Adipocyte (in vitro differentiated cells): ENCODE measurements around the gene OTOP3.
A peak's percentile ranks its signal among the peaks of the same experiment; 100 is the strongest.

Source experiments
- DNase-seq: peaks from one replicate; pipeline ENCODE4 v3.0.0-alpha.2; 2015; ENCODE audit warnings: low read depth
- H3K27me3 ChIP-seq: replicated peaks from 2 replicates; pipeline ENCODE4 v1.7.0; 2013; ENCODE audit warnings: mild to moderate bottlenecking, low read length, moderate library complexity; ENCODE audit not compliant: control insufficient read depth, insufficient read depth
- H3K36me3 ChIP-seq: 2 replicates; pipeline ENCODE4 v1.7.0; 2013; ENCODE audit warnings: low read length, mild to moderate bottlenecking, moderate library complexity; ENCODE audit not compliant: control insufficient read depth, insufficient read depth, severe bottlenecking
- H3K4me1 ChIP-seq: 2 replicates; pipeline ENCODE4 v1.7.0; 2013; ENCODE audit warnings: mild to moderate bottlenecking, low read length, moderate library complexity; ENCODE audit not compliant: control insufficient read depth, insufficient read depth
- H3K4me3 ChIP-seq: 2 replicates; pipeline ENCODE4 v1.7.0; 2013; ENCODE audit warnings: mild to moderate bottlenecking, low read length, moderate library complexity
- H3K9ac ChIP-seq: 2 replicates; pipeline ENCODE4 v1.7.0; 2013; ENCODE audit warnings: mild to moderate bottlenecking, low read length, moderate library complexity
- H3K9me3 ChIP-seq: 2 replicates; pipeline ENCODE4 v1.7.0; 2013; ENCODE audit warnings: mild to moderate bottlenecking, low read length, moderate library complexity; ENCODE audit not compliant: control insufficient read depth

OTOP3 gene

GRCh38 chr17:74956093-74956492 lies 20.4 kb downstream of the OTOP3 start:
- peaks cover 43% of the 10 kb centered on the region for H3K27me3 ChIP-seq
- H3K4me3 ChIP-seq, result no peak overlapping the region
- DNase-seq, result no peak
- no peaks in the 10 kb centered on the region for H3K4me1 ChIP-seq
- H3K9ac ChIP-seq, result no peak overlapping the region
- no peaks in the 10 kb centered on the region for H3K36me3 ChIP-seq
- H3K9me3 ChIP-seq, result no peaks in the 10 kb centered on the region

- Histone ChIP-seq H3K4me1 (no peaks in the 10 kb centered on the region), H3K36me3 (no peaks in the 10 kb centered on the region)
- peak; percentile 74 for DNase-seq
Measured at GRCh38 chr17:74957935-74958740, 22.4 kb downstream of the OTOP3 start.

GRCh38 chr17:74959826-74960515 lies 24.3 kb downstream of the OTOP3 start:
- Histone ChIP-seq H3K9me3 (no peaks in the 10 kb centered on the region), H3K36me3 (no peaks in the 10 kb centered on the region), H3K4me1 (no peaks in the 10 kb centered on the region), H3K4me3 (no peak overlapping the region), H3K9ac (no peak overlapping the region), H3K27me3 (peaks cover 24% of the 10 kb centered on the region)
- DNase-seq, result peak; percentile 22

More at GRCh38 chr17:74957935-74958740, 22.4 kb downstream of the OTOP3 start:
- H3K9me3 ChIP-seq, result no peaks in the 10 kb centered on the region
- no peak overlapping the region for H3K9ac ChIP-seq
- no peak overlapping the region for H3K4me3 ChIP-seq
- H3K27me3 ChIP-seq, result peaks cover 28% of the 10 kb centered on the region

GRCh38 chr17:74960570-74961342 lies 25.1 kb downstream of the OTOP3 start:
- Histone ChIP-seq H3K36me3 (no peaks in the 10 kb centered on the region), H3K9me3 (no peaks in the 10 kb centered on the region), H3K4me1 (no peaks in the 10 kb centered on the region), H3K27me3 (peaks cover 20% of the 10 kb centered on the region), H3K9ac (no peak overlapping the region), H3K4me3 (no peak overlapping the region)
- DNase-seq, result no peak

- Histone ChIP-seq H3K27me3 (peaks cover 15% of the 10 kb centered on the region), H3K36me3 (no peaks in the 10 kb centered on the region), H3K4me3 (no peak overlapping the region), H3K9ac (no peak overlapping the region), H3K9me3 (no peaks in the 10 kb centered on the region), H3K4me1 (no peaks in the 10 kb centered on the region)
- DNase-seq, result peak; percentile 95
Measured at GRCh38 chr17:74961657-74962350, 26.1 kb downstream of the OTOP3 start.

- H3K4me1 ChIP-seq, result no peaks in the 10 kb centered on the region
- peaks cover 15% of the 10 kb centered on the region for H3K27me3 ChIP-seq
- no peaks in the 10 kb centered on the region for H3K9me3 ChIP-seq
- H3K9ac ChIP-seq, result no peak overlapping the region
- no peaks in the 10 kb centered on the region for H3K36me3 ChIP-seq
- H3K4me3 ChIP-seq, result no peak overlapping the region
- no peak for DNase-seq
Measured at GRCh38 chr17:74962622-74963394, 27.1 kb downstream of the OTOP3 start.

- H3K4me3 ChIP-seq, result no peak overlapping the region
- no peaks in the 10 kb centered on the region for H3K4me1 ChIP-seq
- DNase-seq, result no peak
- no peaks in the 10 kb centered on the region for H3K36me3 ChIP-seq
- no peak overlapping the region for H3K9ac ChIP-seq
- no peaks in the 10 kb centered on the region for H3K9me3 ChIP-seq
- H3K27me3 ChIP-seq, result peaks cover 19% of the 10 kb centered on the region
Measured at GRCh38 chr17:74963656-74964055, 28.0 kb downstream of the OTOP3 start.

- Histone ChIP-seq H3K27me3 (peaks cover 21% of the 10 kb centered on the region), H3K9ac (no peak overlapping the region), H3K4me3 (no peak overlapping the region), H3K4me1 (no peaks in the 10 kb centered on the region), H3K36me3 (no peaks in the 10 kb centered on the region), H3K9me3 (no peaks in the 10 kb centered on the region)
- DNase-seq, result no peak
Measured at GRCh38 chr17:74964246-74964761, 28.6 kb downstream of the OTOP3 start.

GRCh38 chr17:74964988-74965622 lies 29.4 kb downstream of the OTOP3 start:
- Histone ChIP-seq H3K4me1 (no peaks in the 10 kb centered on the region), H3K27me3 (peaks cover 21% of the 10 kb centered on the region), H3K36me3 (no peaks in the 10 kb centered on the region), H3K4me3 (no peak overlapping the region), H3K9me3 (no peaks in the 10 kb centered on the region), H3K9ac (no peak overlapping the region)
- no peak for DNase-seq

GRCh38 chr17:74968361-74968780 lies 32.7 kb downstream of the OTOP3 start:
- Histone ChIP-seq H3K4me3 (no peak overlapping the region), H3K4me1 (no peaks in the 10 kb centered on the region), H3K36me3 (no peaks in the 10 kb centered on the region), H3K9ac (no peak overlapping the region), H3K27me3 (peaks cover 40% of the 10 kb centered on the region), H3K9me3 (no peaks in the 10 kb centered on the region)
- DNase-seq, result no peak
